Uterus (tissue), 2 donors: ENCODE data around the gene IRAK1.

Experiments
- CTCF ChIP-seq, 4 experiments: fragments of 200-600 bp in 2 of 4; fragments of 450-650 bp in 2 of 4; sonication (generic) in 2 of 4; IDR thresholded peaks; one replicate each; pipeline ENCODE4 v1.5.1; 2016 to 2019; ENCODE audit warnings: antibody characterized with exemption in 4 of 4, mild to moderate bottlenecking in 2 of 4, moderate library complexity in 1 of 4
- POLR2A ChIP-seq, 2 donors: fragments of 450-650 bp; IDR thresholded peaks; one replicate each; pipeline ENCODE4 v1.6.1; 2016; ENCODE audit warnings: antibody characterized with exemption in 2 of 2, mild to moderate bottlenecking in 1 of 2, moderate library complexity in 1 of 2

- TF ChIP-seq CTCF (IDR thresholded peaks at IDR 0.05) (no peak), POLR2A (IDR thresholded peaks at IDR 0.05) (no peak)
These were observed 58.4 kb downstream of the IRAK1 start for GRCh38 chrX:153961292-153961691.
